Measurements from ENCODE around the gene TRIM36.

DNA sequence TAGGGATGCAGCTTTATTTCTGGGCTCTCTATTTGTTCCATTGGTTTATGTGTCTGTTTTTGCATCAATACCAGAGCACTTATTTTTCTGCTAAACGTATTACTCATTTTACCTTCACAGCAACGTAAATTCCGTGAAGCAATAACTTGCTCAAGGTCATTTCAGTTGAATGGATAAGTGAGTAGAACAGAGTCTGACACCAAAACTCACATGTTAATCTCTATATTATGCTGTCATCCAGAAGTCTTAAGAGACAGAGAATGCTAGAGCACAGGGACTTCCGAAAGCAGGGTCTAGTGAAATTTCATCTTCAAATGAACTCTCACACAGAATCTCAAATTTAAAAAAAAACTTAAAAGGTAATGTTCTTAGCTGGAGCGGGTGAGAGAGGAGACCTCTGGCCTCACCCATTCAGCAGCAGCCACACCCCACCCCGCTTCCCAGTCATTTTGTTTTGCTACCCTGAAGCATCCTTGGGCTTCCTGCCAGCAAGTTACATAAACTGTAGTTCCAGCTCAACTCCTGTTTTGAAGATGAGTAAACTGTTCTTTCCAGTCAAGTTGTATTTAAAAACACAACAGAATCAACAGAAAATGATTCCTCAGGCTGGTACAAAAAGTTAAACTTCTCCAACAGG, 69.3 kb downstream of the TRIM36 start:
- TF ChIP-seq, protein P1, sequence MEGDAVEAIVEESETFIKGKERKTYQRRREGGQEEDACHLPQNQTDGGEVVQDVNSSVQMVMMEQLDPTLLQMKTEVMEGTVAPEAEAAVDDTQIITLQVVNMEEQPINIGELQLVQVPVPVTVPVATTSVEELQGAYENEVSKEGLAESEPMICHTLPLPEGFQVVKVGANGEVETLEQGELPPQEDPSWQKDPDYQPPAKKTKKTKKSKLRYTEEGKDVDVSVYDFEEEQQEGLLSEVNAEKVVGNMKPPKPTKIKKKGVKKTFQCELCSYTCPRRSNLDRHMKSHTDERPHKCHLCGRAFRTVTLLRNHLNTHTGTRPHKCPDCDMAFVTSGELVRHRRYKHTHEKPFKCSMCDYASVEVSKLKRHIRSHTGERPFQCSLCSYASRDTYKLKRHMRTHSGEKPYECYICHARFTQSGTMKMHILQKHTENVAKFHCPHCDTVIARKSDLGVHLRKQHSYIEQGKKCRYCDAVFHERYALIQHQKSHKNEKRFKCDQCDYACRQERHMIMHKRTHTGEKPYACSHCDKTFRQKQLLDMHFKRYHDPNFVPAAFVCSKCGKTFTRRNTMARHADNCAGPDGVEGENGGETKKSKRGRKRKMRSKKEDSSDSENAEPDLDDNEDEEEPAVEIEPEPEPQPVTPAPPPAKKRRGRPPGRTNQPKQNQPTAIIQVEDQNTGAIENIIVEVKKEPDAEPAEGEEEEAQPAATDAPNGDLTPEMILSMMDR (optimal IDR thresholded peaks at IDR 0.05 in 1 of 3, IDR thresholded peaks at IDR 0.05 in 1 of 3, conservative IDR thresholded peaks at IDR 0.05 in 1 of 3; ENCODE audit: extremely low read depth in 1 of 3, insufficient read depth in 2 of 3, low read length in 3 of 3), result no peak
- no peak for TF ChIP-seq EZH2 (IDR thresholded peaks at IDR 0.05; ENCODE audit: low read length)
